CD4-positive, alpha-beta memory T cell (primary cell): Measurements from ENCODE around the gene OR8K5. TPM values are rescaled to one million over a fixed set of nuclear protein-coding genes. Genes with fewer than 3 reads are reported as not detected.

ENCODE experiments used
- polyA plus RNA-seq, 2 donors: library from polyadenylated mRNA; unstranded; fragments of 300-500 nt; fragmentation: Illumina TruSeq; gene quantifications; one replicate each; pipeline ENCODE4 v1.2.3, GENCODE V29; 2021
- total RNA-seq, 2 experiments: library from RNA; stranded (reverse); gene quantifications; one replicate each; pipeline ENCODE4 v1.2.3, GENCODE V29; 2021

The OR8K5 gene
- total and polyA plus RNA-seq, 4 experiments from 2014 or later, result not detected

Other genes starting within 250 kb of the OR8K5 start
- gene OR5W2, start 245.7 kb downstream of the OR8K5 start, total RNA-seq, result not detected
- gene OR5W2, start 245.7 kb downstream of the OR8K5 start, polyA plus RNA-seq, result not detected
- gene OR5I1, start 223.9 kb downstream of the OR8K5 start, total RNA-seq, result not detected
- not detected for gene OR5I1, start 223.9 kb downstream of the OR8K5 start, polyA plus RNA-seq
- gene OR10AG1, start 190.4 kb downstream of the OR8K5 start, total RNA-seq, result not detected
- gene OR10AG1, start 190.4 kb downstream of the OR8K5 start, polyA plus RNA-seq, result not detected
- not detected for gene OR5F1, start 165.7 kb downstream of the OR8K5 start, total RNA-seq
- gene OR5F1, start 165.7 kb downstream of the OR8K5 start, polyA plus RNA-seq, result not detected
- not detected for gene OR5AS1, start 132.7 kb downstream of the OR8K5 start, total RNA-seq
- gene OR5AS1, start 132.7 kb downstream of the OR8K5 start, polyA plus RNA-seq, result not detected
- gene OR8I2, start 67.0 kb downstream of the OR8K5 start, total RNA-seq, result not detected
- gene OR8I2, start 67.0 kb downstream of the OR8K5 start, polyA plus RNA-seq, result not detected
- gene OR8H2, start 56.6 kb downstream of the OR8K5 start, total RNA-seq, result not detected
- gene OR8H2, start 56.6 kb downstream of the OR8K5 start, polyA plus RNA-seq, result not detected
- gene OR8H3, start 37.9 kb downstream of the OR8K5 start, total RNA-seq, result not detected
- gene OR8H3, start 37.9 kb downstream of the OR8K5 start, polyA plus RNA-seq, result not detected
- not detected for gene OR8J3, start 20.1 kb downstream of the OR8K5 start, total RNA-seq
- not detected for gene OR8J3, start 20.1 kb downstream of the OR8K5 start, polyA plus RNA-seq
- gene OR5J2, start 16.3 kb upstream of the OR8K5 start, total RNA-seq, result not detected
- gene OR5J2, start 16.3 kb upstream of the OR8K5 start, polyA plus RNA-seq, result not detected
- gene OR5T2, start 73.9 kb upstream of the OR8K5 start, total RNA-seq, result not detected
- gene OR5T2, start 73.9 kb upstream of the OR8K5 start, polyA plus RNA-seq, result not detected
- not detected for gene OR5T3, start 91.9 kb upstream of the OR8K5 start, total RNA-seq
- gene OR5T3, start 91.9 kb upstream of the OR8K5 start, polyA plus RNA-seq, result not detected
- not detected for gene OR5T1, start 113.8 kb upstream of the OR8K5 start, total RNA-seq
- not detected for gene OR5T1, start 113.8 kb upstream of the OR8K5 start, polyA plus RNA-seq
- gene OR8H1, start 131.9 kb upstream of the OR8K5 start, total RNA-seq, result not detected
- not detected for gene OR8H1, start 131.9 kb upstream of the OR8K5 start, polyA plus RNA-seq
- gene OR8K3, start 154.8 kb upstream of the OR8K5 start, total RNA-seq, result not detected
- gene OR8K3, start 154.8 kb upstream of the OR8K5 start, polyA plus RNA-seq, result not detected
- gene OR8K1, start 185.7 kb upstream of the OR8K5 start, total RNA-seq, result not detected
- not detected for gene OR8K1, start 185.7 kb upstream of the OR8K5 start, polyA plus RNA-seq
- not detected for gene OR8J1, start 194.0 kb upstream of the OR8K5 start, total RNA-seq
- gene OR8J1, start 194.0 kb upstream of the OR8K5 start, polyA plus RNA-seq, result not detected
- not detected for gene OR8U1, start 215.3 kb upstream of the OR8K5 start, total RNA-seq
- not detected for gene OR8U1, start 215.3 kb upstream of the OR8K5 start, polyA plus RNA-seq